ENCODE results near the gene CCNL1.

CCNL1 gene

GRCh38 chr3:157102098-157102497 lies 57.8 kb downstream of the CCNL1 start:
- no peak for FAIRE-seq

- FAIRE-seq: no peak
Measured at GRCh38 chr3:157101486-157101885, 58.5 kb downstream of the CCNL1 start.

GRCh38 chr3:157100608-157101396 lies 59.1 kb downstream of the CCNL1 start:
- no peak for FAIRE-seq

GRCh38 chr3:157100096-157100477 lies 59.9 kb downstream of the CCNL1 start:
- no peak for FAIRE-seq

- no peak for FAIRE-seq
Measured at GRCh38 chr3:157099326-157100095, 60.4 kb downstream of the CCNL1 start.

GRCh38 chr3:157098823-157099185 lies 61.1 kb downstream of the CCNL1 start:
- no peak for FAIRE-seq

- no peak for FAIRE-seq
Measured at GRCh38 chr3:157098121-157098822, 61.7 kb downstream of the CCNL1 start.
